Astrocyte (in vitro differentiated cells and primary cell): Measurements from ENCODE around the gene LAG3. TPM values are rescaled to one million over a fixed set of nuclear protein-coding genes. Genes with fewer than 3 reads are reported as not detected.

ENCODE experiments used
- DNase-seq: peaks from one replicate; pipeline ENCODE4 v3.0.0-alpha.2; 2010; ENCODE audit warnings: low read depth
- FAIRE-seq: peaks from 2 replicates; lab custom pipeline; 2011; peaks lifted over from hg19 to GRCh38; lab: Jason Lieb, UNC
- H2AFZ ChIP-seq: 2 replicates; pipeline ENCODE4 v1.6.0; 2012; ENCODE audit warnings: low read depth, low read length, inconsistent platforms
- H3K27ac ChIP-seq: 2 replicates; pipeline ENCODE4 v1.5.1; 2011; ENCODE audit warnings: low read depth, low read length, inconsistent platforms
- H3K27me3 ChIP-seq: 2 replicates; pipeline ENCODE4 v1.6.0; 2011; ENCODE audit warnings: low read length, inconsistent platforms; ENCODE audit not compliant: insufficient read depth
- H3K36me3 ChIP-seq: 2 replicates; pipeline ENCODE4 v1.5.1; 2011; ENCODE audit warnings: low read length, inconsistent platforms; ENCODE audit not compliant: insufficient read depth
- H3K4me1 ChIP-seq: 2 replicates; pipeline ENCODE4 v1.5.1; 2011; ENCODE audit warnings: low read length, inconsistent platforms; ENCODE audit not compliant: insufficient read depth
- H3K4me2 ChIP-seq: 2 replicates; pipeline ENCODE4 v1.6.0; 2012; ENCODE audit warnings: low read length, inconsistent platforms
- H3K4me3 ChIP-seq: 2 replicates; pipeline ENCODE4 v1.5.1; 2011; ENCODE audit warnings: low read depth, mild to moderate bottlenecking, low read length, inconsistent platforms; ENCODE audit not compliant: insufficient read depth
- H3K79me2 ChIP-seq: 2 replicates; pipeline ENCODE4 v1.6.0; 2012; ENCODE audit warnings: mild to moderate bottlenecking, low read length, inconsistent platforms; ENCODE audit not compliant: insufficient read depth
- H3K9ac ChIP-seq: 2 replicates; pipeline ENCODE4 v1.6.0; 2012; ENCODE audit warnings: mild to moderate bottlenecking, low read length, inconsistent platforms
- H3K9me3 ChIP-seq: 2 replicates; pipeline ENCODE4 v1.5.1; 2012; ENCODE audit warnings: low read depth, mild to moderate bottlenecking, low read length, inconsistent platforms; ENCODE audit not compliant: insufficient read depth
- H4K20me1 ChIP-seq: 2 replicates; pipeline ENCODE4 v1.6.0; 2012; ENCODE audit warnings: low read length, inconsistent platforms; ENCODE audit not compliant: insufficient read depth
- H3K27ac Mint-ChIP-seq: one replicate; pipeline ENCODE4 v1.8.0; 2021; ENCODE audit warnings: mild to moderate bottlenecking, mixed read lengths; ENCODE audit not compliant: unreplicated experiment
- H3K27me3 Mint-ChIP-seq: one replicate; pipeline ENCODE4 v1.8.0; 2021; ENCODE audit warnings: low read depth, mixed read lengths; ENCODE audit not compliant: unreplicated experiment
- H3K36me3 Mint-ChIP-seq: one replicate; pipeline ENCODE4 v1.8.0; 2021; ENCODE audit warnings: low read depth, mixed read lengths; ENCODE audit not compliant: unreplicated experiment
- H3K4me1 Mint-ChIP-seq: one replicate; pipeline ENCODE4 v1.8.0; 2021; ENCODE audit warnings: low read depth, mixed read lengths; ENCODE audit not compliant: unreplicated experiment
- H3K4me3 Mint-ChIP-seq: one replicate; pipeline ENCODE4 v1.8.0; 2021; ENCODE audit warnings: mild to moderate bottlenecking, moderate library complexity, mixed read lengths; ENCODE audit not compliant: unreplicated experiment
- H3K9me3 Mint-ChIP-seq: one replicate; pipeline ENCODE4 v1.8.0; 2021; ENCODE audit warnings: mild to moderate bottlenecking, mixed read lengths; ENCODE audit not compliant: unreplicated experiment
- EZH2 ChIP-seq: IDR thresholded peaks from 2 replicates; pipeline ENCODE4 v1.6.1; 2012; ENCODE audit warnings: mild to moderate bottlenecking, low read length, inconsistent platforms; ENCODE audit not compliant: insufficient read depth
- total RNA-seq: library from RNA; stranded (reverse); gene quantifications from 2 replicates; pipeline ENCODE4 v1.2.1, GENCODE V29; 2021
- TF ChIP-seq, protein P1 (sequence below): IDR thresholded peaks from 2 replicates; pipeline ENCODE4 v1.5.1; 2011; ENCODE audit warnings: low read depth, mild to moderate bottlenecking, inconsistent platforms, low read length, moderate library complexity; ENCODE audit not compliant: insufficient read depth

LAG3 gene
- total RNA-seq, 1 donor from 2014 or later = 2.0 TPM

DNA sequence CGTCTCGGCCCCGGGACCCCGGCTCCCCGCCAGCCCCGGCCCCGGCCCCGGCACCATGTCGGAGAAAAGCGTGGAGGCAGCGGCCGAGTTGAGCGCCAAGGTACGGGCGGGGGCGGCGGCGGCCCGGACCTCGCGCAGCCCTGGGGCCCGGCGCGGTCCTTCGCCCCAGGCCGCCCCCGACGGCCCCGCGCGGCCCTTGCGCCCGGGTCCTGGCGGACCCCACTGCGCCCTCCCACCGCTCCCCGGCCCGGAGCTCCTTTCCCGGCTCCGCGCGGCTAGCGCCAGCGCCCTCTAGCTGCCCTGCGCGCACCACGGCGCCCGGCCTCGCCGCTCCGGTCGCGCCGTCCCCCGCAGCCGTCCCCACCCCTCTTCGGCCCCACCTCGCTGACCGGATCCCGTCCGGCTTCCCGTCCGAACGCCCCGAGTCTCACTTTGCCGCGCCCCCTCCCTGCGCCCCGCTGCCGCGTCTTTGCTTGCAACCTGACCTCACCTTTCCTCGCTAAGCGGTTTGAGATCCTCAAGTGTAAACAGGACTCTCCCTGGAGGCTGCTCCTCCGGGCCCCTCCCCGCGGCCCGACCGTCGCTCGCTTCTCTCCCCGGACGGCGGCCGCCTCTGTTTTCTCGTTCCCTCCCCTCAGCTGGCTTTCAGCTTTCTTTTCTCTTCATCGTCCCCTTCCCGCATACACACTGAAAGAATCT lies 5.5 kb upstream of the LAG3 start:
- no peaks in the 10 kb centered on the region for H3K9me3 Mint-ChIP-seq
- Histone ChIP-seq H3K9me3 (no peaks in the 10 kb centered on the region), H3K27ac (no peak overlapping the region), H3K9ac (peak overlapping the region; percentile 85), H3K79me2 (peaks cover 33% of the 10 kb centered on the region), H2AFZ (no peak overlapping the region), H3K27me3 (no peaks in the 10 kb centered on the region), H4K20me1 (peaks cover 49% of the 10 kb centered on the region), H3K4me3 (peak overlapping the region; percentile 95), H3K36me3 (peaks cover 15% of the 10 kb centered on the region), H3K4me2 (peak overlapping the region; percentile 94), H3K4me1 (peaks cover 45% of the 10 kb centered on the region)
- H3K4me3 Mint-ChIP-seq = peak overlapping the region; percentile 95
- DNase-seq (peak; percentile 32), FAIRE-seq (no peak)
- TF ChIP-seq EZH2 = no peak
- TF ChIP-seq, protein P1, sequence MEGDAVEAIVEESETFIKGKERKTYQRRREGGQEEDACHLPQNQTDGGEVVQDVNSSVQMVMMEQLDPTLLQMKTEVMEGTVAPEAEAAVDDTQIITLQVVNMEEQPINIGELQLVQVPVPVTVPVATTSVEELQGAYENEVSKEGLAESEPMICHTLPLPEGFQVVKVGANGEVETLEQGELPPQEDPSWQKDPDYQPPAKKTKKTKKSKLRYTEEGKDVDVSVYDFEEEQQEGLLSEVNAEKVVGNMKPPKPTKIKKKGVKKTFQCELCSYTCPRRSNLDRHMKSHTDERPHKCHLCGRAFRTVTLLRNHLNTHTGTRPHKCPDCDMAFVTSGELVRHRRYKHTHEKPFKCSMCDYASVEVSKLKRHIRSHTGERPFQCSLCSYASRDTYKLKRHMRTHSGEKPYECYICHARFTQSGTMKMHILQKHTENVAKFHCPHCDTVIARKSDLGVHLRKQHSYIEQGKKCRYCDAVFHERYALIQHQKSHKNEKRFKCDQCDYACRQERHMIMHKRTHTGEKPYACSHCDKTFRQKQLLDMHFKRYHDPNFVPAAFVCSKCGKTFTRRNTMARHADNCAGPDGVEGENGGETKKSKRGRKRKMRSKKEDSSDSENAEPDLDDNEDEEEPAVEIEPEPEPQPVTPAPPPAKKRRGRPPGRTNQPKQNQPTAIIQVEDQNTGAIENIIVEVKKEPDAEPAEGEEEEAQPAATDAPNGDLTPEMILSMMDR = peak; percentile 18
- H3K27ac Mint-ChIP-seq = peak overlapping the region; percentile 81
- no peaks in the 10 kb centered on the region for H3K27me3 Mint-ChIP-seq
- peaks cover 17% of the 10 kb centered on the region for H3K36me3 Mint-ChIP-seq
- H3K4me1 Mint-ChIP-seq = peaks cover 37% of the 10 kb centered on the region

DNA sequence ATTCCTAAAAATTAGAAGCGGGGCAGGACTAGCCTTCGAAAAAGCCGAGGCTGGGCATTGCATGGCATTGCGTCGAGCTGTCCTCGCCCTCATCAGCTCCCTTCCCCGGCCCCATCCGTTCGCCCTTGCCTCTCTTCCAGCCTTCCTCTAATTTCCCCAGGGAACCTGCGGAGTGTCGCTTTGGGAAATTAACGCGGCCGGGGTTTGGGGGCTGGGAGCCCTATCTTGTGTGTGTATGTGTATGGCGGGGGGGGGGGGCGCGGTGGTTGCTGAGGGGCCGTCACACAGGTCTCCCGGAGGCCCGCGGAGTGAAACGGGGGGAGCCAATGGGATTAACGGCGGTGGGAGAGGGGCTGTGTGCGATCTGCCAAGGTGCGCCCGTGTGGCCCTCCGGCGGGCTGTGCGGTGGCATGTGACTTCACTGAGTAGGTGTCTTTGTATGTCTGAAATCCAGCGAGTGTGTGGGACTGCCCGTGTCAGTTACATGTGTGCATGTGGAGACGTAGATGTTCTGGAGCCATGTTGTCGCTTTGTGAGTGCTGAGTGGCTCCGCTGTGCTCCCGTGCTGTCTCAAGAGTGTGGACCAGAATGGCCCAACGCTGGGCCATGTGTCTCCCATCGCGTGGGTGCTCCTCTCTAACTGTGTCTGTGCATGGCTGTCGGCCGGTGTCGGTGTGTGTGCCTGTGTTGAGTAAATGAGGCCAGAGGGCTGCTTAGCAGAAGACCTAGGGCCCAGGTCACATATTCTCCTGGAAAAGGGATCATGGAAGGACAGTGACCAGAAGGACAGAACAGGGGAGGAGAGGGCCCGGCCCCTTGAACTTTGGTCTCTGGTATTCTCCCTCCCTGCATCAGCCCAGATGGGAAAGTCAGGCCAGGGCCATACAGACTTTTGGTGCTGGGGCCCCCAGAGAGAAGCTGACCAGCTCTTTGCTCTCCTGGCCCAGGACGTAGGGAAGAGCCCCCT lies 4.7 kb upstream of the LAG3 start:
- H3K27me3 Mint-ChIP-seq = peaks cover 2% of the 10 kb centered on the region
- Histone ChIP-seq H3K27me3 (no peaks in the 10 kb centered on the region), H2AFZ (no peak overlapping the region), H3K4me2 (peak overlapping the region; percentile 94), H3K9ac (peak overlapping the region; percentile 85), H3K36me3 (peaks cover 16% of the 10 kb centered on the region), H3K4me3 (peak overlapping the region; percentile 95), H4K20me1 (peaks cover 53% of the 10 kb centered on the region), H3K9me3 (no peaks in the 10 kb centered on the region), H3K27ac (no peak overlapping the region), H3K4me1 (peaks cover 45% of the 10 kb centered on the region), H3K79me2 (peaks cover 33% of the 10 kb centered on the region)
- DNase-seq (no peak), FAIRE-seq (no peak)
- peak overlapping the region; percentile 81 for H3K27ac Mint-ChIP-seq
- H3K9me3 Mint-ChIP-seq = no peaks in the 10 kb centered on the region
- H3K36me3 Mint-ChIP-seq = peaks cover 20% of the 10 kb centered on the region
- peak overlapping the region; percentile 95 for H3K4me3 Mint-ChIP-seq
- peaks cover 34% of the 10 kb centered on the region for H3K4me1 Mint-ChIP-seq
- TF ChIP-seq EZH2 = no peak
- TF ChIP-seq, protein P1 = no peak
